ENCODE data around the gene MRPL14.
"Not testable (repeated sequence)": the region's sequence is repeated elsewhere in the genome, so short reads cannot be mapped to it uniquely, and the experiment has no call there.

The MRPL14 gene

GRCh38 chr6:44096612-44097011 is 30.6 kb downstream of the MRPL14 start:
- peak; percentile 77 for DNase-seq

GRCh38 chr6:44095243-44095623 is 32.0 kb downstream of the MRPL14 start:
- DNase-seq = not testable (repeated sequence)

- DNase-seq = no peak
Observed at GRCh38 chr6:44094403-44095242, 32.6 kb downstream of the MRPL14 start.

- DNase-seq = no peak
Observed at GRCh38 chr6:44093750-44094402, 33.4 kb downstream of the MRPL14 start.

GRCh38 chr6:44093066-44093465 is 34.2 kb downstream of the MRPL14 start:
- DNase-seq = no peak

GRCh38 chr6:44091981-44092884 is 35.0 kb downstream of the MRPL14 start:
- DNase-seq = no peak

- not testable (repeated sequence) for DNase-seq
Observed at GRCh38 chr6:44091356-44091755, 35.9 kb downstream of the MRPL14 start.

GRCh38 chr6:44090465-44090864 is 36.8 kb downstream of the MRPL14 start:
- DNase-seq = no peak

GRCh38 chr6:44088827-44089590 is 38.2 kb downstream of the MRPL14 start:
- no peak for DNase-seq

- no peak for DNase-seq
Observed at GRCh38 chr6:44087623-44088022, 39.6 kb downstream of the MRPL14 start.

- DNase-seq = no peak
Observed at GRCh38 chr6:44086931-44087574, 40.2 kb downstream of the MRPL14 start.

- no peak for DNase-seq
Observed at GRCh38 chr6:44085219-44085618, 42.0 kb downstream of the MRPL14 start.

GRCh38 chr6:44084231-44085014 is 42.8 kb downstream of the MRPL14 start:
- no peak for DNase-seq

GRCh38 chr6:44082872-44083321 is 44.4 kb downstream of the MRPL14 start:
- no peak for DNase-seq

GRCh38 chr6:44081753-44082152 is 45.5 kb downstream of the MRPL14 start:
- no peak for DNase-seq

GRCh38 chr6:44080561-44081521 is 46.4 kb downstream of the MRPL14 start:
- no peak for DNase-seq

- no peak for DNase-seq
Observed at GRCh38 chr6:44079672-44080071, 47.6 kb downstream of the MRPL14 start.

- peak; percentile 69 for DNase-seq
Observed at GRCh38 chr6:44078827-44079671, 48.2 kb downstream of the MRPL14 start.

Measured in activated T-cell treated with anti-CD3 and anti-CD28 coated beads, Interleukin-2, amount 50 U/mL, for 1 hour (primary cell).